Measurements from ENCODE around the gene SCAMP5.

GRCh38 chr15:75043509-75044257, 48.3 kb downstream of the SCAMP5 start:
- TF ChIP-seq CTCF (IDR thresholded peaks at IDR 0.05), result no peak
- TF ChIP-seq EZH2phosphoT487 (IDR thresholded peaks at IDR 0.05), result no peak
